HEK293 (cell line): ENCODE measurements around the gene CANT1.

ENCODE experiments used
- CTCF ChIA-PET: fragments of 350-600 bp; formaldehyde crosslinking; extraction: SDS; loops from one replicate; lab custom pipeline; 2021; ENCODE audit warnings: antibody characterized with exemption; lab: Yijun Ruan, JAX
- POLR2A ChIA-PET: fragments of 300-600 bp; formaldehyde crosslinking; extraction: SDS; loops from one replicate; lab custom pipeline; 2020; ENCODE audit warnings: antibody characterized with exemption, inconsistent platforms; lab: Yijun Ruan, JAX
- H3K27ac ChIP-seq: fragments of 200-500 bp; sonication (Bioruptor generic); 2 replicates; pipeline ENCODE4 v1.5.1; 2014; ENCODE audit warnings: low read depth, low read length, control low read depth, inconsistent platforms; ENCODE audit errors: extremely low read depth
- H3K36me3 ChIP-seq, 2 experiments: fragments of 200-500 bp in 1 of 2; sonication (Bioruptor generic) in 1 of 2; 1 replicate in 1 of 2; 2 replicates in 1 of 2; pipeline ENCODE4 v1.5.1; 2014 to 2017; ENCODE audit warnings: inconsistent platforms in 2 of 2, low read length in 2 of 2; ENCODE audit not compliant: control insufficient read depth in 2 of 2, insufficient read depth in 1 of 2
- H3K4me1 ChIP-seq: fragments of 200-500 bp; sonication (Bioruptor generic); 2 replicates; pipeline ENCODE4 v1.5.1; 2014; ENCODE audit warnings: mild to moderate bottlenecking, low read length, inconsistent platforms; ENCODE audit not compliant: control insufficient read depth, insufficient read depth
- H3K4me3 ChIP-seq: 2 replicates; pipeline ENCODE4 v1.5.1; 2011; ENCODE audit warnings: low read depth, mild to moderate bottlenecking, control low read depth, low read length, moderate library complexity
- H3K9me3 ChIP-seq: fragments of 200-500 bp; sonication (Bioruptor generic); 2 replicates; pipeline ENCODE4 v1.5.1; 2014; ENCODE audit warnings: low read depth, low read length, inconsistent platforms; ENCODE audit not compliant: control insufficient read depth, insufficient read depth
- CTCF ChIP-seq: fragments of 450-650 bp; formaldehyde crosslinking; IDR thresholded peaks from 2 replicates; pipeline ENCODE4 v1.5.1; 2016; ENCODE audit warnings: missing biosample characterization, missing genetic modification characterization
- FEZF1 ChIP-seq: fragments of 450-650 bp; formaldehyde crosslinking; IDR thresholded peaks from 2 replicates; pipeline ENCODE4 v1.5.1; 2016; ENCODE audit warnings: missing biosample characterization, missing genetic modification characterization
- GLI4 ChIP-seq: fragments of 450-650 bp; formaldehyde crosslinking; IDR thresholded peaks from 2 replicates; pipeline ENCODE4 v1.5.1; 2016; ENCODE audit warnings: missing biosample characterization, missing genetic modification characterization
- MEIS1 ChIP-seq: sonication (generic); formaldehyde crosslinking; IDR thresholded peaks from 2 replicates; pipeline ENCODE4 v1.8.1; 2022; ENCODE audit warnings: missing genetic modification reagents, mild to moderate bottlenecking, borderline replicate concordance
- OVOL3 ChIP-seq: fragments of 450-650 bp; formaldehyde crosslinking; IDR thresholded peaks from 2 replicates; pipeline ENCODE4 v1.5.1; 2016; ENCODE audit warnings: missing biosample characterization, missing genetic modification characterization
- SCRT1 ChIP-seq: fragments of 450-650 bp; formaldehyde crosslinking; IDR thresholded peaks from 2 replicates; pipeline ENCODE4 v1.5.1; 2016; ENCODE audit warnings: missing biosample characterization, missing genetic modification characterization, borderline replicate concordance
- YY2 ChIP-seq: fragments of 450-650 bp; formaldehyde crosslinking; IDR thresholded peaks from 2 replicates; pipeline ENCODE4 v1.5.1; 2016; ENCODE audit warnings: missing biosample characterization, missing genetic modification characterization
- ZNF169 ChIP-seq: fragments of 450-650 bp; formaldehyde crosslinking; IDR thresholded peaks from 2 replicates; pipeline ENCODE4 v1.5.1; 2016; ENCODE audit warnings: missing biosample characterization, missing genetic modification characterization
- ZNF175 ChIP-seq: fragments of 450-650 bp; formaldehyde crosslinking; IDR thresholded peaks from 2 replicates; pipeline ENCODE4 v1.5.1; 2016; ENCODE audit warnings: missing biosample characterization, missing genetic modification characterization
- ZNF266 ChIP-seq: fragments of 450-650 bp; formaldehyde crosslinking; IDR thresholded peaks from 2 replicates; pipeline ENCODE4 v1.5.1; 2016; ENCODE audit warnings: missing biosample characterization, missing genetic modification characterization, low read depth
- ZNF548 ChIP-seq: fragments of 450-650 bp; formaldehyde crosslinking; IDR thresholded peaks from 2 replicates; pipeline ENCODE4 v1.5.1; 2016; ENCODE audit warnings: missing biosample characterization, missing genetic modification characterization
- ZNF624 ChIP-seq: fragments of 450-650 bp; formaldehyde crosslinking; IDR thresholded peaks from 2 replicates; pipeline ENCODE4 v1.5.1; 2017; ENCODE audit warnings: missing biosample characterization, missing genetic modification characterization
- ZNF626 ChIP-seq: fragments of 450-650 bp; sonication (Bioruptor Pico); formaldehyde crosslinking; IDR thresholded peaks from 2 replicates; pipeline ENCODE4 v1.5.1; 2018; ENCODE audit warnings: missing biosample characterization, missing genetic modification characterization, inconsistent platforms
- ZNF629 ChIP-seq: fragments of 450-650 bp; formaldehyde crosslinking; IDR thresholded peaks from 2 replicates; pipeline ENCODE4 v1.5.1; 2017; ENCODE audit warnings: missing biosample characterization, missing genetic modification characterization
- ZNF692 ChIP-seq: fragments of 450-650 bp; formaldehyde crosslinking; IDR thresholded peaks from 2 replicates; pipeline ENCODE4 v1.5.1; 2016; ENCODE audit warnings: missing biosample characterization, missing genetic modification characterization
- ZNF837 ChIP-seq: fragments of 450-650 bp; formaldehyde crosslinking; IDR thresholded peaks from 2 replicates; pipeline ENCODE4 v1.5.1; 2016; ENCODE audit warnings: missing biosample characterization, missing genetic modification characterization
- ZNF843 ChIP-seq: fragments of 450-650 bp; formaldehyde crosslinking; IDR thresholded peaks from 2 replicates; pipeline ENCODE4 v1.5.1; 2016; ENCODE audit warnings: missing biosample characterization, missing genetic modification characterization
- TF ChIP-seq, protein P1 (sequence below): fragments of 450-650 bp; formaldehyde crosslinking; IDR thresholded peaks from 2 replicates; pipeline ENCODE4 v1.5.1; 2016; ENCODE audit warnings: missing biosample characterization, missing genetic modification characterization
- TF ChIP-seq, protein P2 (sequence below): fragments of 450-650 bp; formaldehyde crosslinking; conservative IDR thresholded peaks from 2 replicates; pipeline ENCODE4 v1.5.1; 2016; ENCODE audit warnings: low read depth, missing biosample characterization, missing genetic modification characterization
- TF ChIP-seq, protein P3 (sequence below): fragments of 450-650 bp; formaldehyde crosslinking; IDR thresholded peaks from 2 replicates; pipeline ENCODE4 v1.5.1; 2017; ENCODE audit warnings: missing biosample characterization, missing genetic modification characterization
- TF ChIP-seq, protein P4 (sequence below): fragments of 450-650 bp; formaldehyde crosslinking; IDR thresholded peaks from 2 replicates; pipeline ENCODE4 v1.5.1; 2016; ENCODE audit warnings: missing biosample characterization, missing genetic modification characterization

CANT1 gene

DNA sequence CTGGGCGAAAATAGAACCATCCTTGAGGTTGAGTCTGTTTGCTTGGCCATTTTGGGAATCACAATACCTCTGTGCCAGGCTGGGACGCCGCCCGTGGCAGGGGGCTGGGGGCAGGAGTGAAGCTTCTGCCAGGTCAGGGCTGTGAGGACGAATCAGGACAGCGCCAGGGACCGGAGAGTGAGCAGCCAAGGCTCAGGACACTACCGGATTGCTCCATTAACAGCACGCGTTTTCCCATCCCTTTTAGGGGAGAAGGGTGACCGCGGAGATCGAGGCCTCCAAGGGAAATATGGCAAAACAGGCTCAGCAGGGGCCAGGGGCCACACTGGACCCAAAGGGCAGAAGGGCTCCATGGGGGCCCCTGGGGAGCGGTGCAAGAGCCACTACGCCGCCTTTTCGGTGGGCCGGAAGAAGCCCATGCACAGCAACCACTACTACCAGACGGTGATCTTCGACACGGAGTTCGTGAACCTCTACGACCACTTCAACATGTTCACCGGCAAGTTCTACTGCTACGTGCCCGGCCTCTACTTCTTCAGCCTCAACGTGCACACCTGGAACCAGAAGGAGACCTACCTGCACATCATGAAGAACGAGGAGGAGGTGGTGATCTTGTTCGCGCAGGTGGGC is 37.8 kb upstream of the CANT1 start:
- Histone ChIP-seq H3K9me3 (no peaks in the 10 kb centered on the region), H3K4me3 (no peak overlapping the region), H3K36me3 (peaks cover 0 to 3% of the 10 kb centered on the region in 2 experiments; a peak in 1 of 3 replicates), H3K27ac (no peak overlapping the region), H3K4me1 (no peaks in the 10 kb centered on the region)
- TF ChIP-seq YY2 (no peak), OVOL3 (tag by site-specific recombination) (no peak), GLI4 (tag by site-specific recombination) (no peak), ZNF548 (tag by site-specific recombination) (no peak), ZNF175 (tag by site-specific recombination) (no peak), ZNF629 (no peak), ZNF692 (tag by site-specific recombination) (no peak), ZNF624 (tag by site-specific recombination) (no peak), SCRT1 (tag by site-specific recombination) (no peak), MEIS1 (no peak), ZNF169 (tag by site-specific recombination) (no peak), ZNF837 (no peak)
- TF ChIP-seq, protein P1, sequence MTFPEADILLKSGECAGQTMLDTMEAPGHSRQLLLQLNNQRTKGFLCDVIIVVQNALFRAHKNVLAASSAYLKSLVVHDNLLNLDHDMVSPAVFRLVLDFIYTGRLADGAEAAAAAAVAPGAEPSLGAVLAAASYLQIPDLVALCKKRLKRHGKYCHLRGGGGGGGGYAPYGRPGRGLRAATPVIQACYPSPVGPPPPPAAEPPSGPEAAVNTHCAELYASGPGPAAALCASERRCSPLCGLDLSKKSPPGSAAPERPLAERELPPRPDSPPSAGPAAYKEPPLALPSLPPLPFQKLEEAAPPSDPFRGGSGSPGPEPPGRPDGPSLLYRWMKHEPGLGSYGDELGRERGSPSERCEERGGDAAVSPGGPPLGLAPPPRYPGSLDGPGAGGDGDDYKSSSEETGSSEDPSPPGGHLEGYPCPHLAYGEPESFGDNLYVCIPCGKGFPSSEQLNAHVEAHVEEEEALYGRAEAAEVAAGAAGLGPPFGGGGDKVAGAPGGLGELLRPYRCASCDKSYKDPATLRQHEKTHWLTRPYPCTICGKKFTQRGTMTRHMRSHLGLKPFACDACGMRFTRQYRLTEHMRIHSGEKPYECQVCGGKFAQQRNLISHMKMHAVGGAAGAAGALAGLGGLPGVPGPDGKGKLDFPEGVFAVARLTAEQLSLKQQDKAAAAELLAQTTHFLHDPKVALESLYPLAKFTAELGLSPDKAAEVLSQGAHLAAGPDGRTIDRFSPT (tag by site-specific recombination), result no peak
- TF ChIP-seq, protein P2, sequence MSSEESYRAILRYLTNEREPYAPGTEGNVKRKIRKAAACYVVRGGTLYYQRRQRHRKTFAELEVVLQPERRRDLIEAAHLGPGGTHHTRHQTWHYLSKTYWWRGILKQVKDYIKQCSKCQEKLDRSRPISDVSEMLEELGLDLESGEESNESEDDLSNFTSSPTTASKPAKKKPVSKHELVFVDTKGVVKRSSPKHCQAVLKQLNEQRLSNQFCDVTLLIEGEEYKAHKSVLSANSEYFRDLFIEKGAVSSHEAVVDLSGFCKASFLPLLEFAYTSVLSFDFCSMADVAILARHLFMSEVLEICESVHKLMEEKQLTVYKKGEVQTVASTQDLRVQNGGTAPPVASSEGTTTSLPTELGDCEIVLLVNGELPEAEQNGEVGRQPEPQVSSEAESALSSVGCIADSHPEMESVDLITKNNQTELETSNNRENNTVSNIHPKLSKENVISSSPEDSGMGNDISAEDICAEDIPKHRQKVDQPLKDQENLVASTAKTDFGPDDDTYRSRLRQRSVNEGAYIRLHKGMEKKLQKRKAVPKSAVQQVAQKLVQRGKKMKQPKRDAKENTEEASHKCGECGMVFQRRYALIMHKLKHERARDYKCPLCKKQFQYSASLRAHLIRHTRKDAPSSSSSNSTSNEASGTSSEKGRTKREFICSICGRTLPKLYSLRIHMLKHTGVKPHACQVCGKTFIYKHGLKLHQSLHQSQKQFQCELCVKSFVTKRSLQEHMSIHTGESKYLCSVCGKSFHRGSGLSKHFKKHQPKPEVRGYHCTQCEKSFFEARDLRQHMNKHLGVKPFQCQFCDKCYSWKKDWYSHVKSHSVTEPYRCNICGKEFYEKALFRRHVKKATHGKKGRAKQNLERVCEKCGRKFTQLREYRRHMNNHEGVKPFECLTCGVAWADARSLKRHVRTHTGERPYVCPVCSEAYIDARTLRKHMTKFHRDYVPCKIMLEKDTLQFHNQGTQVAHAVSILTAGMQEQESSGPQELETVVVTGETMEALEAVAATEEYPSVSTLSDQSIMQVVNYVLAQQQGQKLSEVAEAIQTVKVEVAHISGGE, result no peak
- TF ChIP-seq, protein P3, sequence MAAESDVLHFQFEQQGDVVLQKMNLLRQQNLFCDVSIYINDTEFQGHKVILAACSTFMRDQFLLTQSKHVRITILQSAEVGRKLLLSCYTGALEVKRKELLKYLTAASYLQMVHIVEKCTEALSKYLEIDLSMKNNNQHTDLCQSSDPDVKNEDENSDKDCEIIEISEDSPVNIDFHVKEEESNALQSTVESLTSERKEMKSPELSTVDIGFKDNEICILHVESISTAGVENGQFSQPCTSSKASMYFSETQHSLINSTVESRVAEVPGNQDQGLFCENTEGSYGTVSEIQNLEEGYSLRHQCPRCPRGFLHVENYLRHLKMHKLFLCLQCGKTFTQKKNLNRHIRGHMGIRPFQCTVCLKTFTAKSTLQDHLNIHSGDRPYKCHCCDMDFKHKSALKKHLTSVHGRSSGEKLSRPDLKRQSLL (tag by site-specific recombination), result no peak
- TF ChIP-seq, protein P4, sequence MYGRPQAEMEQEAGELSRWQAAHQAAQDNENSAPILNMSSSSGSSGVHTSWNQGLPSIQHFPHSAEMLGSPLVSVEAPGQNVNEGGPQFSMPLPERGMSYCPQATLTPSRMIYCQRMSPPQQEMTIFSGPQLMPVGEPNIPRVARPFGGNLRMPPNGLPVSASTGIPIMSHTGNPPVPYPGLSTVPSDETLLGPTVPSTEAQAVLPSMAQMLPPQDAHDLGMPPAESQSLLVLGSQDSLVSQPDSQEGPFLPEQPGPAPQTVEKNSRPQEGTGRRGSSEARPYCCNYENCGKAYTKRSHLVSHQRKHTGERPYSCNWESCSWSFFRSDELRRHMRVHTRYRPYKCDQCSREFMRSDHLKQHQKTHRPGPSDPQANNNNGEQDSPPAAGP (tag by site-specific recombination), result no peak
- ChIA-PET POLR2A (no interaction called here), CTCF (interaction anchor here (1.0 to 3.0 kb wide), 3 partner anchors 19 to 344 kb away, joined by 3 to 15 read pairs (median 5); no protein-coding TSS in a partner anchor)

GRCh38 chr17:79046916-79047280 is 37.3 kb upstream of the CANT1 start:
- H3K9me3 ChIP-seq, result no peaks in the 10 kb centered on the region
- peaks cover 0 to 3% of the 10 kb centered on the region in 2 experiments; a peak in 1 of 3 replicates for H3K36me3 ChIP-seq
- H3K27ac ChIP-seq, result no peak overlapping the region
- CTCF ChIA-PET, result no interaction called here
- TF ChIP-seq CTCF (tag by site-specific recombination) (no peak), ZNF266 (tag by site-specific recombination) (no peak), ZNF843 (no peak), FEZF1 (tag by site-specific recombination) (no peak), ZNF626 (no peak)
- H3K4me1 ChIP-seq, result no peaks in the 10 kb centered on the region
- POLR2A ChIA-PET, result no interaction called here
- H3K4me3 ChIP-seq, result no peak overlapping the region
